K562 (cell line): Measurements from ENCODE around the gene TESK1. TPM values are rescaled to one million over a fixed set of nuclear protein-coding genes. Genes with fewer than 3 reads are reported as not detected.
A peak's percentile ranks its signal among the peaks of the same experiment; 100 is the strongest.

Source experiments
- CBX1 ChIP-seq: sonication (generic); IDR thresholded peaks from 2 replicates; pipeline ENCODE4 v1.6.1; 2016; ENCODE audit warnings: antibody characterized with exemption, low read depth, mild to moderate bottlenecking
- CXXC5 ChIP-seq: fragments of 250-450 bp; sonication (Bioruptor Pico); IDR thresholded peaks from 2 replicates; pipeline ENCODE4 v1.8.0; 2022; ENCODE audit warnings: inconsistent platforms, mild to moderate bottlenecking, moderate library complexity
- E2F3 ChIP-seq: fragments of 250-450 bp; sonication (Bioruptor Pico); IDR thresholded peaks from 2 replicates; pipeline ENCODE4 v1.4.0; 2020; ENCODE audit warnings: mild to moderate bottlenecking
- FOXK1 ChIP-seq: sonication (generic); formaldehyde crosslinking; IDR thresholded peaks from 2 replicates; pipeline ENCODE4 v1.8.0; 2022; ENCODE audit warnings: missing genetic modification reagents, mild to moderate bottlenecking, borderline replicate concordance
- HDAC2 ChIP-seq: fragments of 450-650 bp; IDR thresholded peaks from 2 replicates; pipeline ENCODE4 v1.6.1; 2016; ENCODE audit warnings: mild to moderate bottlenecking
- NFIC ChIP-seq: fragments of 450-650 bp; IDR thresholded peaks from 2 replicates; pipeline ENCODE4 v1.6.1; 2017; ENCODE audit warnings: mild to moderate bottlenecking, inconsistent platforms
- OTX1 ChIP-seq: fragments of 450-650 bp; formaldehyde crosslinking; IDR thresholded peaks from 2 replicates; pipeline ENCODE4 v1.4.0; 2022; ENCODE audit warnings: mild to moderate bottlenecking
- PHF21A ChIP-seq: fragments of 450-650 bp; IDR thresholded peaks from 2 replicates; pipeline ENCODE4 v1.6.1; 2017; ENCODE audit warnings: low read depth, borderline replicate concordance
- SMARCA5 ChIP-seq: fragments of 450-650 bp; IDR thresholded peaks from 2 replicates; pipeline ENCODE4 v1.6.1; 2016
- SNIP1 ChIP-seq: fragments of 450-650 bp; IDR thresholded peaks from 2 replicates; pipeline ENCODE4 v1.7.1; 2017; ENCODE audit warnings: low read depth, mild to moderate bottlenecking
- ZBTB40 ChIP-seq, 2 experiments: fragments of 450-650 bp in 1 of 2; sonication (generic) in 1 of 2; formaldehyde crosslinking in 1 of 2; IDR thresholded peaks; 2 replicates each; pipeline versions ENCODE4 v1.7.1 to v1.9.0; 2016 to 2022; ENCODE audit warnings: inconsistent platforms in 1 of 2, mild to moderate bottlenecking in 1 of 2, missing genetic modification reagents in 1 of 2
- ZFP30 ChIP-seq: fragments of 250-450 bp; sonication (Bioruptor Pico); IDR thresholded peaks from 2 replicates; pipeline ENCODE4 v1.8.0; 2022; ENCODE audit warnings: moderate library complexity, mild to moderate bottlenecking, inconsistent platforms, borderline replicate concordance
- polyA plus RNA-seq, 8 experiments: library from polyadenylated mRNA; depleted of rRNA in 4 of 8; stranded (reverse) in 5 of 8; unstranded in 3 of 8; fragments of >200 nt; fragmentation: Nextera tagmentation in 2 of 8; fragmentation: Illumina TruSeq in 1 of 8; extraction: Ambion mirVana in 2 of 8; extraction: Trizol in 1 of 8; gene quantifications; 2 replicates each; pipeline versions ENCODE4 v1.2.1 to v1.2.3, GENCODE V29; 2011 to 2014; ENCODE audit warnings: inconsistent platforms in 1 of 8, missing spikeins in 1 of 8
- total RNA-seq, 7 experiments: library from RNA; depleted of rRNA in 6 of 7; stranded (reverse); fragments of >200 nt in 6 of 7; fragmentation: Illumina TruSeq in 2 of 7; extraction: Trizol in 2 of 7; gene quantifications; 2 replicates each; pipeline versions ENCODE4 v1.2.1 to v1.2.3, GENCODE V29; 2011 to 2021; ENCODE audit warnings: low replicate concordance in 1 of 7
- TF ChIP-seq, protein P1 (sequence below), 3 experiments: fragments of 200-800 bp in 1 of 3; fragments of 250-450 bp in 1 of 3; fragments of 450-650 bp in 1 of 3; sonication (Bioruptor Pico) in 1 of 3; sonication (Bioruptor generic) in 1 of 3; formaldehyde crosslinking in 1 of 3; IDR thresholded peaks; 2 replicates each; pipeline versions ENCODE4 v1.6.1 to v1.8.0; 2016 to 2022; ENCODE audit warnings: mild to moderate bottlenecking in 2 of 3, missing genetic modification characterization in 2 of 3, missing compliant biosample characterization in 1 of 3, moderate library complexity in 1 of 3

Gene TESK1
- total and polyA plus RNA-seq, 9 of the 15 experiments (the other 6 are each of a cell fraction or from before 2014, with no cell fraction given) = 0.07 to 10.4 (median 4.1) TPM

DNA sequence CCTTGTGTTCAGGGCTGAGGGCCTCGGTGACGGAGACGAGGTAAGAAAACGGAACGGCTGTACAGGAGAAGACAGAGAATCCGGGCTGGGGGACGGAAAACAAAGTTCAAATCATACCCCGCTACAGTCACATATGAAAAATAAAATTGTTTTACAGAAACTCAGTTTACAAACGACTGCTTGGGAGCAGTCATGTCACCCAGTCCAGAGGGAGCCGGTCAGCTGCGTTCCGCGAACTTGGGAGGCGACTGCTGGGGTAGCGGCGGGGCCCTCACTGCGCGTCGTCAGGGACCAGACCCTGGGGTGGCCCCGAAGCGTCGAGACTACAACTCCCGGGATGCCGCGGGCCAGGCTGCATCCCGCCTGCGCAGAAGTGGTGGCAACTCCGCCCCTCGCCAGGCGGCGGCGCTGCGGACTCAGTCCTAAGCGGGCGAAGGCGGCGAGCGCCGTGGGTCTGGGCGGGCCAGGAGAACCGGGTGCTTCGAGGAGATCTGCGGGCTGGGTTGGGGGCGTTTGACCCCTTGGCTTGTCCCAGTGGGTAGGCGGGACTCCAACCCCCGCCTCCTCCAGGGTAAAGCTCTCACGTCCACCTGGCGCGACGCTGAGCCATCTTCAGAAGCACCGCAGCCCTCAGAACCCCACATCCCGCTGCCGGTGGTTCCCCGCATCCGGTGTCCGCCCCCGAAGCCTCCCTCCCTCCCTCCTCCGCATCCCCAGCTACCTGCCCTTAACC lies 41.6 kb downstream of the TESK1 start (continued):
- TF ChIP-seq CBX1 = no peak
- TF ChIP-seq SMARCA5 = no peak
- TF ChIP-seq E2F3 (CRISPR knock-in tag) = no peak
- no peak for TF ChIP-seq FOXK1
- peak; percentile 73 for TF ChIP-seq ZBTB40 (IDR thresholded peaks at IDR 0.05)
- no peak for TF ChIP-seq ZBTB40 (CRISPR knock-in tag; IDR thresholded peaks at IDR 0.05)
- no peak for TF ChIP-seq ZFP30
- no peak for TF ChIP-seq OTX1 (CRISPR knock-in tag)
- TF ChIP-seq HDAC2 = no peak
- TF ChIP-seq PHF21A = no peak
- TF ChIP-seq, protein P1, sequence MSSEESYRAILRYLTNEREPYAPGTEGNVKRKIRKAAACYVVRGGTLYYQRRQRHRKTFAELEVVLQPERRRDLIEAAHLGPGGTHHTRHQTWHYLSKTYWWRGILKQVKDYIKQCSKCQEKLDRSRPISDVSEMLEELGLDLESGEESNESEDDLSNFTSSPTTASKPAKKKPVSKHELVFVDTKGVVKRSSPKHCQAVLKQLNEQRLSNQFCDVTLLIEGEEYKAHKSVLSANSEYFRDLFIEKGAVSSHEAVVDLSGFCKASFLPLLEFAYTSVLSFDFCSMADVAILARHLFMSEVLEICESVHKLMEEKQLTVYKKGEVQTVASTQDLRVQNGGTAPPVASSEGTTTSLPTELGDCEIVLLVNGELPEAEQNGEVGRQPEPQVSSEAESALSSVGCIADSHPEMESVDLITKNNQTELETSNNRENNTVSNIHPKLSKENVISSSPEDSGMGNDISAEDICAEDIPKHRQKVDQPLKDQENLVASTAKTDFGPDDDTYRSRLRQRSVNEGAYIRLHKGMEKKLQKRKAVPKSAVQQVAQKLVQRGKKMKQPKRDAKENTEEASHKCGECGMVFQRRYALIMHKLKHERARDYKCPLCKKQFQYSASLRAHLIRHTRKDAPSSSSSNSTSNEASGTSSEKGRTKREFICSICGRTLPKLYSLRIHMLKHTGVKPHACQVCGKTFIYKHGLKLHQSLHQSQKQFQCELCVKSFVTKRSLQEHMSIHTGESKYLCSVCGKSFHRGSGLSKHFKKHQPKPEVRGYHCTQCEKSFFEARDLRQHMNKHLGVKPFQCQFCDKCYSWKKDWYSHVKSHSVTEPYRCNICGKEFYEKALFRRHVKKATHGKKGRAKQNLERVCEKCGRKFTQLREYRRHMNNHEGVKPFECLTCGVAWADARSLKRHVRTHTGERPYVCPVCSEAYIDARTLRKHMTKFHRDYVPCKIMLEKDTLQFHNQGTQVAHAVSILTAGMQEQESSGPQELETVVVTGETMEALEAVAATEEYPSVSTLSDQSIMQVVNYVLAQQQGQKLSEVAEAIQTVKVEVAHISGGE (CRISPR knock-in tag; IDR thresholded peaks at IDR 0.05) = peak in 2 of 3 experiments; percentile 72 to 95; a peak in 4 of 6 replicates
- no peak for TF ChIP-seq SNIP1
- peak; percentile 63 for TF ChIP-seq CXXC5 (CRISPR knock-in tag)
- TF ChIP-seq NFIC = no peak
